Measurements from ENCODE around the gene C14orf132. TPM values are rescaled to one million over a fixed set of nuclear protein-coding genes. Genes with fewer than 3 reads are reported as not detected.

Gene C14orf132
- total RNA-seq, 1 donor from 2014 or later, result 8.0 TPM

DNA sequence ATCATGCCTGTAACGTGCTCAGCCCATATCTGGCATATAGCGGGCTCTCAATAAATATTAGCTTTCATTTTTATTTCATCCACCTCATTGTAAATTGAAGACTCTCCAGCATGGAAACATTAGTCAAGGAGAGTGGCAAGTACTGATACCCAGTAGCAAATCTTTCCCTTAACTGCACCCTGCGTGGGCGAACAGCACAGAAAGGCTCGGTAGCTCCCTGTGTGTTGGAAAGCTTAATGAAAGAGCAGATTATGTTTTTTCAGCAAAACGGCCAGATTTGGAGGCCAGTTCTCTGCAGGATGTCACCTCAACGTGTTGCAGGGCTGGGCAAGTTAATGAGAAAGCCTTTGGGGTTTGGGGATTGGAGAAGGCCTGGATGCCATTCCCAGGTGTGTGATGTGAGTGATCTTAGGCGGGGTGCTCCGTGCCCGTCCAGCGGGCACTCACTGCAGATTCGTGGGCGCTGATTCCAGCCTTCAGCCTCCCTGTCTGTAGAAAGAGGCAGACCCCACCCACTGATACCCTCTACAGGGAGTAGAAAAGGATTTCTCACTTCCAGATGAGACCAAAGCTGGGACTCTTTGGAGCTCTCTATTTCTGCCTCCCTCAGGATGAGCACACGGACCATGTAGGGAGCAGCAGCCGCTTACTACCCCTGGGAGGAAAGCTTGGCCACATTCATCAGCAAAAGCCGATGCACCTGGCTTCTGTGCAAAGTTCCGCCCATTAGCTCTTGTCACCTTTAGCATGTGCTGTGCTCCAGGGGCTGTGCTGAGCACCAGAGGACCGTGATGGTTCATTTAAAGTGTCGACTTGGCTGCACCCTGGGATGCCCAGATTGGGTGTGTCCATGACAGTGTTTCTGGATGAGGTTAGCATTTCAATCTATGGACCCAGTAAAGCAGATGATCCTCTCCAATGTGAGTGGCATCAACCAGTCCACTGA lies 29.1 kb downstream of the C14orf132 start:
- H3K4me1 ChIP-seq (ENCODE audit: insufficient read depth, low read length), result no peaks in the 10 kb centered on the region
- no peak overlapping the region for H3K4me2 ChIP-seq (ENCODE audit: low read length)
- Mint-ChIP-seq H3K36me3 (ENCODE audit: low read depth, unreplicated experiment) (no peaks in the 10 kb centered on the region), H3K27ac (ENCODE audit: unreplicated experiment) (no peak overlapping the region), H3K4me3 (ENCODE audit: unreplicated experiment) (no peak overlapping the region), H3K9me3 (ENCODE audit: unreplicated experiment) (no peaks in the 10 kb centered on the region), H3K4me1 (ENCODE audit: low read depth, unreplicated experiment) (no peaks in the 10 kb centered on the region), H3K27me3 (ENCODE audit: low read depth, unreplicated experiment) (peaks cover 9% of the 10 kb centered on the region)
- peaks cover 33% of the 10 kb centered on the region for H3K79me2 ChIP-seq (ENCODE audit: insufficient read depth, low read length)
- no peak overlapping the region for H3K4me3 ChIP-seq (ENCODE audit: insufficient read depth, low read depth, low read length)
- TF ChIP-seq EZH2 (IDR thresholded peaks at IDR 0.05; ENCODE audit: insufficient read depth, low read length) (no peak), CTCF (IDR thresholded peaks at IDR 0.05; ENCODE audit: insufficient read depth, low read depth, low read length) (no peak)
- peaks cover 73% of the 10 kb centered on the region for H4K20me1 ChIP-seq (ENCODE audit: insufficient read depth, low read length)
- H3K9ac ChIP-seq (ENCODE audit: low read length), result no peak overlapping the region
- no peak for FAIRE-seq
- H3K27me3 ChIP-seq (ENCODE audit: insufficient read depth, low read length), result no peaks in the 10 kb centered on the region
- no peak overlapping the region for H3K27ac ChIP-seq (ENCODE audit: low read depth, low read length)
- H2AFZ ChIP-seq (ENCODE audit: low read depth, low read length), result no peak overlapping the region
- peaks cover 2% of the 10 kb centered on the region for H3K36me3 ChIP-seq (ENCODE audit: insufficient read depth, low read length)
- no peak for DNase-seq (ENCODE audit: low read depth)
- no peaks in the 10 kb centered on the region for H3K9me3 ChIP-seq (ENCODE audit: insufficient read depth, low read depth, low read length)

DNA sequence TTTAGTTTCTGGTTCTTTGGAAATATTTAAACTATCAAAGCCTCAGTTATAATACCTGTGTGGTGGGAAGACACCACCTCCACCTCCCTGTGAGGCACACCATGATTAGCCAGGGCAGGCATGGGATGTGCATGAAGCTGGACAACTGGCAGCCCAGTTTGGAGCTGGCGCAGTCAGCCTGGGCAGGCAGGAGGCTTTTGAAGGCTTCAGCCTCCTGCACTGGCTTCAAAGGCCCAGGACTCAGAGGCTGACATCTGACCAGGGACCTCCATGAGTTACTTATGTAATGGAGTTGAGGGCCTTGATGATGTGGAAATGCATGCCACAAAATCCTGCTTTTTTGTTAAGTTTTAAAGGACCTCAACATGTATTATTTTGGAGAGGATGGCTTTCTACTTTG lies 30.3 kb downstream of the C14orf132 start:
- Histone ChIP-seq H3K79me2 (ENCODE audit: insufficient read depth, low read length) (peaks cover 33% of the 10 kb centered on the region), H3K4me1 (ENCODE audit: insufficient read depth, low read length) (no peaks in the 10 kb centered on the region), H3K27ac (ENCODE audit: low read depth, low read length) (no peak overlapping the region), H3K4me2 (ENCODE audit: low read length) (no peak overlapping the region), H3K9ac (ENCODE audit: low read length) (no peak overlapping the region), H4K20me1 (ENCODE audit: insufficient read depth, low read length) (peaks cover 79% of the 10 kb centered on the region), H3K9me3 (ENCODE audit: insufficient read depth, low read depth, low read length) (no peaks in the 10 kb centered on the region), H3K36me3 (ENCODE audit: insufficient read depth, low read length) (peaks cover 2% of the 10 kb centered on the region), H3K27me3 (ENCODE audit: insufficient read depth, low read length) (no peaks in the 10 kb centered on the region), H3K4me3 (ENCODE audit: insufficient read depth, low read depth, low read length) (no peak overlapping the region), H2AFZ (ENCODE audit: low read depth, low read length) (no peak overlapping the region)
- H3K4me1 Mint-ChIP-seq (ENCODE audit: low read depth, unreplicated experiment), result no peaks in the 10 kb centered on the region
- no peaks in the 10 kb centered on the region for H3K36me3 Mint-ChIP-seq (ENCODE audit: low read depth, unreplicated experiment)
- H3K4me3 Mint-ChIP-seq (ENCODE audit: unreplicated experiment), result no peak overlapping the region
- no peaks in the 10 kb centered on the region for H3K9me3 Mint-ChIP-seq (ENCODE audit: unreplicated experiment)
- H3K27me3 Mint-ChIP-seq (ENCODE audit: low read depth, unreplicated experiment), result peaks cover 9% of the 10 kb centered on the region
- FAIRE-seq (no peak), DNase-seq (ENCODE audit: low read depth) (no peak)
- no peak overlapping the region for H3K27ac Mint-ChIP-seq (ENCODE audit: unreplicated experiment)
- TF ChIP-seq EZH2 (IDR thresholded peaks at IDR 0.05; ENCODE audit: insufficient read depth, low read length), result no peak
- TF ChIP-seq CTCF (IDR thresholded peaks at IDR 0.05; ENCODE audit: insufficient read depth, low read depth, low read length), result no peak

DNA sequence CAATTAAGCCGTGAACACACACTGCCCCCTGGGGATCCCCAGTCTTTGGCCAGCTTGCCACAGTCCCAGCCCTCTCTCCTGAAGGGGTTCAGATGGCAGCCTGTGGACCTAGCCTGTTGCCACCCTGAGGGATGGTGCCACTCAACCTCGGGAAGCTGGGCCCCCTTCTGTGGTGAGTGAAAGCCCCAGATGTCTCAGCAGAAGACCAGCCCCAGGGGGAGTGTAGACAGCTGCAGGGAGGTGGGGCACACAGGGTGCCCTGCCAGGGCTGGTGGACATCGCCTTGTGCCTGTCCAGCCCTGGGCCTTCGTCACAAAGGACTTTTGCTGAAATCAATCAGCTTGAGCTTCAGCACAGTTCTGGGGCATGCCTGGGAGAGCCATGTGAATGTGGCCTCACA lies 32.4 kb downstream of the C14orf132 start:
- Histone ChIP-seq H2AFZ (ENCODE audit: low read depth, low read length) (no peak overlapping the region), H3K4me2 (ENCODE audit: low read length) (no peak overlapping the region), H3K36me3 (ENCODE audit: insufficient read depth, low read length) (peaks cover 2% of the 10 kb centered on the region), H3K4me1 (ENCODE audit: insufficient read depth, low read length) (no peaks in the 10 kb centered on the region), H3K9ac (ENCODE audit: low read length) (no peak overlapping the region), H3K79me2 (ENCODE audit: insufficient read depth, low read length) (peaks cover 29% of the 10 kb centered on the region), H4K20me1 (ENCODE audit: insufficient read depth, low read length) (peaks cover 66% of the 10 kb centered on the region), H3K27ac (ENCODE audit: low read depth, low read length) (no peak overlapping the region), H3K9me3 (ENCODE audit: insufficient read depth, low read depth, low read length) (no peaks in the 10 kb centered on the region), H3K27me3 (ENCODE audit: insufficient read depth, low read length) (no peaks in the 10 kb centered on the region), H3K4me3 (ENCODE audit: insufficient read depth, low read depth, low read length) (no peak overlapping the region)
- Mint-ChIP-seq H3K4me3 (ENCODE audit: unreplicated experiment) (no peak overlapping the region), H3K36me3 (ENCODE audit: low read depth, unreplicated experiment) (no peaks in the 10 kb centered on the region), H3K27ac (ENCODE audit: unreplicated experiment) (no peak overlapping the region), H3K27me3 (ENCODE audit: low read depth, unreplicated experiment) (peaks cover 9% of the 10 kb centered on the region), H3K4me1 (ENCODE audit: low read depth, unreplicated experiment) (no peaks in the 10 kb centered on the region), H3K9me3 (ENCODE audit: unreplicated experiment) (no peaks in the 10 kb centered on the region)
- DNase-seq (ENCODE audit: low read depth), result no peak
- TF ChIP-seq CTCF (IDR thresholded peaks at IDR 0.05; ENCODE audit: insufficient read depth, low read depth, low read length) (no peak), EZH2 (IDR thresholded peaks at IDR 0.05; ENCODE audit: insufficient read depth, low read length) (no peak)
- no peak for FAIRE-seq

Measured in astrocyte (in vitro differentiated cells and primary cell).